Activated CD8-positive, alpha-beta memory T cell treated with anti-CD3 and anti-CD28 coated beads, Interleukin-2, amount 50 U/mL, for 1 hour (primary cell): ENCODE measurements around the gene JADE1.

ENCODE experiments used
- DNase-seq: peaks from one replicate; pipeline ENCODE4 v3.0.0-alpha.2; 2020; ENCODE audit errors: extremely low read depth

Gene JADE1

DNA sequence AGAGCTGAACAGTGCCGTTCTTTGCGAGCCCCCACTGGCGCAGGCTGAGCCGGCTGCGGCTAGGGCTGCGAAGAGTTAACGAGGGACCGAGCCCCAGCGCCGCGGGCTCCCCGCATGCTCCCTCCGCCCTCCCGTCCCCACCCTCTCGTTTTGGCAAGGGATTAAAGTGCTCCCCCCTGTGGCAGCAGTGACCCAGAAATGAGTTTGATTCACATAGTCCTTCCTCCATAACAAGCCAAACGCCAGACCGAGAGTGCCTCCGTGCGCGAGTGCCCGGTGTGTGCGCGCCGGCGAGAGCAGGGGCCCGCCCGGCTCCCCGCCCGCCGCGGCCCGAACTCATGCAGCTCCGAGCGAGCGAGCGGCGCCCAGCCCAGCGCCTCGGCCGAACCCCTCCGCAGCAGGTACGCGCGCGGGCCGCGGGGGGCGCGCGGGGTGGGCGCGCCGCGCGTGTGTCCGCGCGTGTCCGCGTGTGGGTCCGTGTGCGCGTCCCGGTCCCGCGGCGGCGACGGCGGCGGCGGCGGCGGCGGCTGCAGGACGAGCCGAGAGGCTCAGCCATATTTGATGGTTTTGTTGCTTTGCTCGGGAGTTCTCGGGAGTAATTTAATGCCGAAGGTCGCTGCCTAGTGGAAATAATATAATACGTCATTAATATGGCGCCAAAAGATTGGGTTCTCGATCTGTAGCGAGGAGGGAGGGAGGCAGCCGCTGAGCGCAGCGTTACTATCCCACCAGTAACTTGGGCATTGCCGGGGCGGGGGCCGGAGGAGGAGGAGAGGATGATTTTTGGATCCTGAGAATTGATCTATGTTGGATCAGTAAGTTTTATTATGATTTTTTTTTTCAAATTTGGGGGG, at the start of gene JADE1:
Gene JADE1, plus strand, starts transcription at position 224 of the 854 bp plus-strand sequence. CDS start 22,059 bp downstream, outside the sequence.
- peak; percentile 73 for DNase-seq

DNA sequence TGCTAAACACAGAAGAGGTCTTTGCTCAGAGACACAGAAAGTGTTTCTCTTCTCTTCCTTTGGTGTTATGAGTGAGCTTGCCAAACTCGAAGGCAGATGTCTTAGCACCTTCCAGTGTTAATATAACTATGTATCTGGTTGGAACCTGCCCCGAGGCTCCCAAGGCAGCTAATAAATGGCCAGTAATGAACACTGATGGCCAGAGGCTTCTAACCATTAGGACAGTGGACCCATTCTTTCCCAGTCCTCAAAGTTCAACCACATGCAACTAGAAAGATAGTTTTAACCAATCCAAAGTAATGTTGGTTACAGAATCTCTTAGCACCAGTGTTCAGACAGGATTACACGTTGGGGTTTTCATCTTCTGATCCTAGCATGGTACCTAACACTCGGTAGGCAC, 42.7 kb upstream of the JADE1 start:
- no peak for DNase-seq

DNA sequence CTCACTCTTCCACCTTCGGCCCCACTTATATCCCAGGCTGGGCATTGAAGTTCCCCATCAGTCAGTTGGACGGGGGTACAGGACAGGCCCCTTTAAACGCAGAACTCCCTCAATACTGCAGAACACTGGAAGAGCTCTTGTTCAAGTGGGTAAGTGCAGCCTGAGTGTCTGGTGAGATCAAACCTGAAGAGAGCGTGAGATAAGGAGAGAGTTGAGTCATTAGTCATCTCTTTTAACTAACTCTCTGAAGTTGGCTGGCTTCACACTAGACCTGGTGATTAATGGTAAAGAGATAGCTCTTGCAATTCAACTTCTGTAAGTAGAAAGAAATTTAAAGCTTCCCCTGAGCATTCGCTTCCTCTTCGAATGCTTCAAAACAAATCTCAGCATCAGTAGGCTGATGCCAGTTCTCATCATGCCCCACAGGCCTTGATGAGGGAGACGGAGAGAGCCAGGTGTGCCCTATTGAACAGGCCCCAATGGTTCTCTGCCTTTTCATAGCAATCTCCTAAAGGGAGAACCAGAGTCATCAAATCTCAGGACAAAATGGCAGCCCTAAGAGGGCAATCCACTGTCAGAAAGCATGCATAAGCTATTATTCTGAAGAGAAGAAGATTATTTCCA, 41.0 kb upstream of the JADE1 start:
- no peak for DNase-seq

DNA sequence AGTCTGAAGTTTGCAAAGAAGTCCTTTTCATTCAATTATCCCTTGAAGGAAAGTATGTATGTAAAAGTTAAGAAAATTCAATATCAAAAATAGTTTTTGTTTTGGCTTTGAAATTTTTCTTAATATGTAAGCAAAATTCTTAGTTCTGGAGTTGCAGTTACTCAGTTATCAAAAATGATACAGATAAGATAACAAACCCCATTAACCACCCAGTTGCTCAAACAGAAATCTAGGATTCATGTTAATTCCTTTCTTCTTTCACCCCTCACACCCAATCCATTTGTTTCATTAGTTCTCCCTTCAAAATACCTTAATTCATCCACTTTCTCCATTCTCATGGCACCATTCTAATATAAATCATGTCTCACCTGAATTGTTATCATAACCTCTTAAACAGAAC, 40.5 kb upstream of the JADE1 start:
- no peak for DNase-seq

DNA sequence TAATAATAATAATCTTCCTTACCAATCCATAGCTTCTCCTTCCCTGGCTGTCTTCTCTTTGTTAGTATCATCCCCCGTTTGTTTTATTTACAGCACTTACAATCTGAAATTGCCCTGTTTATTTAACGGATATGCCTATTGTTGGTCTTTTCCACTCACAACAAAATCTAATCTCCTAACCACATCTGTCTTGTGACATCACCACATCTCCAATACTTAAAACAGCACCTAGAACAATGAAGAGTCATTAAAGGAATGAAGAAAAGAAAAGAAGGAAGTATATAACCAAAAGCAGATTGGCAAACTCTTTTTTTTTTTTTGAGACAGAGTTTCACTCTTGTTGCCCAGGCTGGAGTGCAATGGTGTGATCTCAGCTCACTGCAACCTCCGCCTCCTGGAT, 38.7 kb upstream of the JADE1 start:
- DNase-seq: no peak

DNA sequence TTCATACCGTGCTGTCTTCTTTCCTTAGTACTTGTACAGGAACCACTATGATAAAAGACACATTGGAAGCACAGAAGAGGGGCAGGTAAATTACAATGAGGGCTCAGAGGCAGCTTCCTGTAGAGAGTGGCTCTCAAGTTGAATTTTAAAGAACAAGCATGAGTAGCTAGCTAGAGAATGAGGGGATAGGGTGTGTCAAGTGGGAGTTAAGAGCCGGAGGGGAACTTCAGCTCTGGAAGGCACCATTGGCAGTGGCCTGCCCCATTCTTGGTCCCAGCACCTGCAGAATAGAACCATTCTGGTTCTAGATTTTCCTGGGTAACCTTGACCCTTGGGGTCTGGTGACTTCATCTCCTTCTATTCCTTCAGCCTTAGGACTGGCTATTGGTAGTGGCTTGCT, 34.0 kb upstream of the JADE1 start:
- DNase-seq: no peak

DNA sequence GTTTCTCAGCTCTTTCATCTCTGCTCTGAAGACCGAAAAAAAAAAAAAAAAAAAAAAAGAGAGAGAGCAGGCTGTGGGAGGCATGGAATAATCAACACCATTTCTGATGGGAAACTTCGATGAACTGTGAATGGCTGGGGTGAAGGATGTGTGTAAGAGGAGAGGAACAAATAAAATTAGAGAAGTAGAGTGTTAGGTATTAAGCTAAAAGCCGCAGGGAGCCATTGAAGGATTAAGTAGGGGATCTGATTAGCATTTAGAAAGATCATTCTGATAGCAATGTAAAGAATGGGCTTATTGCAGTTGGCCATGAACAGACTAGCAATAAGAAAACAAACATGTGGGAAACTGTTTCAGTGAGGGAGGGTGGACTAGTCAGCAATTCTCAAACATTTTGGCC, 33.6 kb upstream of the JADE1 start:
- no peak for DNase-seq

DNA sequence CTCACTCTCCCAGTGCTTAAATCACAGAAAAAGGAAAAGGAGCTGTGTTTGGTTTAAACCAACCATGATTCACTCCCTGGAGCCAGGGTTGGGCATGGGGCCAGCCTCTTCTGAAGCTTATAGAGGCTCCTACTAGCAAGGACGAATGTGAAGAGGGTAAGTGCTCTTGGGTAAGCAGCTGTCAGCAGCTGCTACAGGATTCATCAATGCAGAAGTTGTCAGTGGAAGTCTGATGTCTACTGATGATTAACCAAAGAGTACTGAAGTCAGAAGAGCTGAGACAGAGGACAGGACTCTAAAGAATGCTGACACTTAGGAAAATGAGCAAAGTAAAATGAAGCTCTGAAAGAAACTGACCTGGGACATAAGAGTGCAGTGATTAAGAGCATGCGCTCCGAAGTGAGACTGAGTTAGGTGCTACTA, 32.7 kb upstream of the JADE1 start:
- DNase-seq: no peak

DNA sequence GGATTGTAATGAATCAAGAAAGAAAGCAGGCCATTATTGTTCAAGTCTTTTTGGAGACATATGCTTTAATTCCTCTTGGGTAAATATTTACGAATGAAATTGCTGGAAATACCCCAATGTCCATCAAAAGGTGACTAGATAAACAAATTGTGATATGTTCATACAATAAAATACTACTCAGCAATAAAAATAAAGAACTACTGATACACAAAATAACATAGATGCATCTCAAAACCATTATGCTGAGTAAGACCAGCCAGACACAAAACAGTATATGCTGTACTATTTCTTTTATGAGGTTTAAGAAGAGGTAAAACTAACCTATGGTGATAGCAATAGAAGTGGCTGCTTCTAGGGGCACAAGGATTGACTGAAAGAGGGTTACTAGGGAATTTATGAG, 28.8 kb upstream of the JADE1 start:
- DNase-seq: no peak

DNA sequence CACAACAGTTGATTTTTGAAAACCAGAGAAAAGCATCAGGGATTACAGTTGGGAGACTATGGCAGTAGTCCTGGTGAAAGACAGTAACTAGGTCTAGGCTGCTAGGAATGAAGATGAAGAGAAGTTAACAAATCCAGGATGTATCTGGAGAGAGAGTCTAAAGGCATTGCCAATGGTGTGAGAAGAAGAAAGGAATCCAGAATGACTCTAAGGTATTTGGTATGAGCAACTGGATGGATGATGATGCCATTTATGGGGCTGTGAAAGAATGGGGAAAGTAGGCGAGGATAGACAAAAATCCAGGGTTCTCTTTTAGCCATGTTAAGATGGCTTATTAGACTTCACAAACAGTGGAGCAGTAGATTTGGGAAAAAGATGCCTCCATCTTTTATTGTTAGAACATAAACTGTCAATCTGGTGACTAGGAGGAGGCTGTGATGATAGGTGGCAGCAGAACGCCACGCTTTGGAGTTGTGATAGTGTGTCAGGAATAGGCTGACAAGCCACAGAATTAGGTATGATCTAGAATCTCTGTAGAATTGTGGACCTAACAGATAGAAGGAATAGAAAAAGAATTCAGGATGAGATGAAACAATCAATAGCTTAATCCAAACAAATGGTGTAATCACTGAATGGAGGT, 27.3 kb upstream of the JADE1 start:
- DNase-seq: peak; percentile 27

DNA sequence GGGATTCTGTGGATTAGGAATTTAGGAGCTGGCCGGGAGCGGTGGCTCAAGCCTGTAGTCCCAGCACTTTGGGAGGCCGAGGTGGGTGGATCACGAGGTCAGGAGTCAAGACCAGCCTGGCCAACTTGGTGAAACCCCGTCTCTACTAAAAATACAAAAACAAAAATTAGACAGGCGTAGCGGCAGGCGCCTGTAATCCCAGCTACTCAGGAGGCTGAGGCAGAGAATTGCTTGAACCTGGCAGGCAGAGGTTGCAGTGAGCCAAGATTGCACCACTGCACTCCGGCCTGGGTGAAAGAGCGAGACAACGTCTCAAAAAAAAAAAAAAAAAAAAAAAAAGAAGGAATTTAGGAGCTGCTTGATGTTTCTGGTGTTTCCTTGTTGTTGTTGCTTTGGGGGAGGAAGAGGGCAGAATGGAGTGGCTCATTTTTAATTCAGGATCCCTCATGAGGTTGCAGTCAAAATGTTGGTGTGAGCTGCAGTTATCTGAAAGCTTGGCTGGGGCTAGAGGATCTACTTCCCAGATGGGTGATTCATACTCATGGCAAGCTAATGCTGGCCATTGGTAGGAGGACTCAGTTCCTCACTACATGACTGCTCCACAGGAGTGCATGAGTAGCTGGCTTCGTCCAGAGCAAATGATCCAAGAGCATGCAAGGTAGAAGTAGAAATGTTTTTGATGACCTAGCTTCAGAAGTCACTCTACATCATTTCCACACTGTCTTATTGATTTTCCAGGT, 26.5 kb upstream of the JADE1 start:
- no peak for DNase-seq

DNA sequence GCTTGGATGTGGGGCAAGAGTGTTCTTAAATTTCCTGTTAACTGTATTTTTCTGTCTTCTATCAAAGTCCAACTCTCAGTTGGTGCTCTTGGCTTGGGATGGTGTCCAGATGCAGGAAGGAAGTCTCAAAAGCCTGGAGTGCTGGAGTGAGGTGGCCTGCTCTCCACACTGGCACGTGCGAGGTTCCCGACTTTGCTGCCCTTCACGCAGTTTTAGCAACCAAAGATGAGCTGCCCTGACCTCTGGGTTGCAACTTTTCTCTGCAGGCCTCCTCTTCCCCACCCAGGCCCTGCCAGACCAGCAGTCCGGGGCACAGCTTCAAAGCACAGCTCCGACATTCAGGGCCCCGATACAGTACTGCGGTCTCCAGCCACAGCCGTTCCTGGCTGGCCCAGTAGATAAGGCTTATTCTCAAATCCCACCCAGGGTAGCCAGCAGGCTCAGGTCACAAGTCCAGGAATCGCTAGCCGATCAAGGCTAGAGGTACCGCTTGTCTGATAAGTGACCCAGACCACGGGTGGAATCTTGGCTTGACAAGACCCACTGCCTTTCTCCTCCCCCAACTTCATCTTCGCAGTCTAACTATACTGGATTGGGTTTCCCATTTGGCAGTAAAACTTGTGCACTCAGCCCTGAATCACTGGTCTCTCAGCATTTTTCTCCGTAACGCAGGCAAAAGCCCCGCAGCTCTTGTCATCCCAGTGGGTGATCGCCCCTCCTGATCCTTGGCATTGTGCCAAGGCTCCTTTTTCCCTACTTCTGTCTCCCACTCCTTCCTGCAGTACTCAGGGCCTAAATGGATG, 21.8 kb upstream of the JADE1 start:
- DNase-seq: no peak

DNA sequence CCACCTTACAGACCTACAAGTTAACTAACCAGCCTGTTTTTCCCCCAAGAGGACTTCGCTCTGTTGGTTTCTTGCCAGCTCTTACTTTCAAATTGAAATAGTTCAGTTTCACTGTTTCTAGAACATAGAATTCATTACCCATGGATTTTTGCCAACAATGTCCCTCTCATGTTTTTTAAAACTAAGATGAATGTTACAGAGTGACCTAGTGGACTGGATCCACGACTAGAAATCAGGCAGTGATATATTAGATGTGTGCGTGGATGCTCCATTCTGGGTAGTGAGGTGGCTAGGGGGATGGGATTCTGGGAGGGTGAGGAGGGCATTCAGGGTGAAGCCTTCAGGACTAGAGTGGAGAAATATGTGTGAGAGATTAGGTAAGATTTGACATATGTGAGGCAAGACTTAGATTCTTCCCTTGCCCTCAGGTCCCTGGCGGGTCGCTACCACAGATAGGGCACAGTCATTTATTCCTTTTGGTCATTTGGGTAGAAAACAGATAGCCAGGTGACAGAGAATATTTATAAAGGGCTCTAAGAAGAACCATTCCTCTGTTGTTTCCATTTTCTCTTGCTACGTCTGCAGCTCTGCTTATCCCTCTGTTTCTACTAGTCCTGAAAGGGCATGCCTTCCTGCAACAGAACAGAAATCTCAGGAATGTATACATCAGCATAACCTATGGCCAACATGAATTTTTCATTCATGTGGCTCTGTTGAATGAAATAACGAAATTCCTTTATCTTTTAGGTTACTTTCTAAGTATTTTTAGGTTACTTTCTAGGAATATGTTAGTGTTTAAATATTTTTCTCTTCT, 15.4 kb upstream of the JADE1 start:
- DNase-seq: no peak

DNA sequence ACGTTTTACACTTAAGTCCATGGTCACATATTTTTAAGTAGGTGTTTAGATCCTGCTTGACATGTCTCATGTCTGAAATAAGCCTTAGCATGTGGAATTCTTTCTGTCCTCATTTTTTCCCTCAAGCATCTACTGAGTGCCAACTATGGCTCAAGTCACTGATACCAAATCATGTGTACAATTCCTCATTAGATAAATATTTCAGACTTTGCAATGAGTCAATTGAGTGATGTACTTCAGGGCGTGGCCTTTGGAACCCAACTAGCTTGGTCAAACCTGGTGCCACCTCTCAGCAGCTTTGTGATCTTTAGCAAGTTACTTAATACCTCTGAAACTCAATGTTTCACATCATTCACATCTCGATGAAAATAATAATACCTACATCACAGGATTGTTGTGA, 12.6 kb upstream of the JADE1 start:
- no peak for DNase-seq

DNA sequence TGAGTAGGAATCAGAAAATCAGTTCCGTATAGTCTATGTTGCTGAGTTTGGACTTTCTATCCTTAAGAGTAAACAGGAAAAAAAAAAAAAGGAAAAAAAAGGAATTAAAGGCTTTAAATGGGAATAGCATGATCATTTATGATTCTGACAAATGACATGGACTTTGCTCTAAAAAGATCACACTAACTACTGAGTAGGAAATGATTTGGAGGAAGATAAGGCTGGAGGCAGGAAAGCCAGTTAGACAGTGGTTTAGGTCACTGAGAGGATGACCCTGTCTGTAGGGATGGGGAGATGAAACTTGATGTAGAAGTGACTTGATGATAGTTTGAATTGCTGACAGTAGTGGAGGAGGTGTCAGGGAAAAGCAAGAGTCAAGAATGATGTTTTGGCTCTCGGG, 9.2 kb upstream of the JADE1 start:
- DNase-seq: no peak

DNA sequence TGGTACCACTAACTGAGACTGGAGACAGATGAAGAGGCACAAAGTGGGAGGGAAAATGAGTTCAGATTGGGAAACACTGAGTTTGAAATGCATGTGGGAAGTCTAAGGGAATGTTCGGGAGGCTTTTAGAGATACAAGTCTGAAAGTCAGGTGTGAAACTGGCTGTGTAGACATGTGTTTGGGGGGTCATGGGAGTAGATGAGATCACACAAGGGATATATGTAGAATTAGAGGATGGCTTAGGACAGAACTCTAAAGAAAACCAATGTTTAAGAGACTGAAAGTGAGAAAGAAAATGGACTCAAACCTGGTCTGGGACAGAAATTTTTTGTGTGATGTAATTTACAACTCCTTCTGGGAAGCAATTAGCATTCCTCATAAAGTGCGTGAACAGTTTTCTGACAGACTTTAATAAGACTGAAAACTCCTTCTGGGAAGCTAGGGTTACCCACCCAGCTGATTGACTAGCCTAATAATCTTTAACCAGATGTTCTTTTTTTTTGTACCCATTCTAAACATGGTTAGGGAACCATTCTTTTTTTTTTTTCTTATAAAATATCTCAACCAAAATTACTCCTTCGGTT, 8.7 kb upstream of the JADE1 start:
- DNase-seq: no peak

DNA sequence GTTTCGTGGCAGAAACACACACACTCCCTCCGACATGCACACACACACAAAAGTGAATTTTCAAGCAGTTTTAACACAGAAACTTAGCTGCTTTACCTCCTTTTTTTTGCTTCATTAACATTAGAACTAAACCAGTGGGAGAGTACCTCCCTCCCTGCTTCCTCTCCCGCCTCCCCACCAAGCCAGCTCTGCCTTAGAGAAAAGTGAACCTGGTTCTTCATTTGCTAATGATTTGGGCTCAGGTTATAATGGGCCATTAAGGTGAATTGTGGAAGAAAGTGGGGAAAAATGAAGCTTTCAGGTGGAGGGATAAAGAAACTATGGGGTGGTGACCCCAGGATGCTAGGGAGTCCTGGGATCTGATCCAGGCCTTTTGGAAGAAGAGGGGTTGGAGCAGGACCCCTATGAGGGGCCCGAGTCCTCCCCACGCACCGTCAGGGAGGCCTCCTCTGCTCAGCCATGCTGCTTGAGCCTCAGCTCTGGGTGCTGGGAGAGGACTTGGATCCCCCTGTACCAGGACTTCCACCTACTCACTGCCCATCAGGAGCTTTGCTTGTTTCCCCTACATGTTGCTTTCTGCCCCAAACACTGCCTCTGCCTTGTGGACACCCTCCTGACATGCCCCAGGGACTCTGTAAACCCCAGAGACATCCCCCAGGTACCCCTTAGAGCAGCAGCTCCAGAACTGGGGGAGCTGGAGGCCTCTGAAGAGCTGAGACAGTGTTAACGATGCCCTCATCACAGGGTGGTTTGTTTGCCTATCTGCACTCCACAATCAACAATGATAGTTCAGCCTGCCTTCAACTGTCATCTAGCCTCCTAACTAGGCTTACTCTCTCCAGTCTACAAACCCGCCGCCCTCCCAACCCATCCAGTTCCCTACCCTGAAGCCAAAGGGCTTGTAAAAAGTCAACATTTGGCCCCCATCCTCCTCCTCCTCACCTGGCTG, 6.5 kb upstream of the JADE1 start:
- no peak for DNase-seq

DNA sequence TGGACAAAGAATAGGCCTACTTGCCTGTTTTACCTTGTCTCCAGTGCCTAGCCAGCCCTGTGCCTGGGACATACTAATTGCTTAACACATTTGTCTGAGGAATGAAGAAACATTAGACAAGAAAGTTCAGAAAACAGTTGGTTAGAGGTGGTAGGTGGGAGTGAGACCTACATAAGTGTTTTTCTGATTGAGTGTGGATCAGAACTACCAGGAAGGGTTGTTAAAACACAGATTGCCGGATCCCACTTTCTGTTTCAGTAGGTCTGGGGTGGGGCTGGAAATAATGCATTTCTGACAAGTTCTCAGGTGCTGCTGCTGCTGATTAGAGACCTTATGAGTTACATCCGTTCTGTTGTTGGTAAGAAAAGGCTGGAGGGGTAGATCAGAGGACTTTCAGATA, 5.7 kb upstream of the JADE1 start:
- DNase-seq: no peak

DNA sequence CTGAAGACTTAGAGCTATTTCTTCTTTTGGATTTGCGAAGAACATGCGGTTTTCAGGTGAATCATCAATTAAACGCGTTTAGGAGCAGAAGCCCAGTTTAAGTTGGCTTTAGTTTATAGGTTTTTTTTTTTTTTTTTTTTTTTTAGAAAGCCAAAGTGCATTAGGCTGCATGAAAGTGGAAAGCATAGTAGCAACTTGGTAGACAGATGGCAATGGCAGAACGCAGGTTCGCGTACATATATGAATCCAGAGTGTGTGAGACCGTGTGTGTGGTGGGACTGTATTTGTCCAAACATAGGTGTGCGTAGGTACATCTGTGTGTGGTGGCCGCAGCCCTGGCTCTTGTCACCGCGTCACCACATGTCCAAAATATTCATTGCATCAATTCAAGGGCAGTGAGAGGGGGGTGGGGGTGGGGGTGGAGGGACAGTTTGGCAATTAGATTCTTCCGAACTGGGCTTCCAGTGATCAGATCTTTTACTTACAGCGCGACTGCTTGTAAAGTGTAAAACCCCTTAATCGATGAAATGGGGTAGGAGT, 901 bp downstream of the JADE1 start:
- no peak for DNase-seq
